HG03280 (cell line): ENCODE data around the gene LNP1.
"Not testable (repeated sequence)": the region's sequence is repeated elsewhere in the genome, so short reads cannot be mapped to it uniquely, and the experiment has no call there.

Experiments used
- ATAC-seq: cut with Tn5 transposase; IDR thresholded peaks from one replicate; pipeline ENCODE4 v1.9.1; 2021; ENCODE audit warnings: mild to moderate bottlenecking, moderate library complexity; ENCODE audit not compliant: unreplicated experiment

LNP1 gene

DNA sequence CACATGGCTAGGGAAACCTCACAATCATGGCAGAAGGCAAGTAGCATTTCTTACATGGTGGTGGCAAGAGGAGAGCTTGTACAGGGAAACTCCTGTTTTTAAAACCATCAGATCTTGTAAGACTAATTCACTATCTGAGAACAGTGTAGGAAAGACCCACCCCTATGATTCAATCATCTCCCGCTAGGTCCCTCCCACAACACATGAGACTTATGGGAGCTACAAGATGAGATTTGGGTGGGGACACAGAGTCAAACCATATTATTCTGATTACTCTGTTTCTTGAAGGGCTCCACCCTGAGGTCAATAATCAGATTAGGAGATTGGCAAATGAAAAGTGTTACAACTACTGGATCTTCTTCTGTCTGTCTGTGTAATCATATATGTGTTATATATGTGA is 69.6 kb downstream of the LNP1 start:
- ATAC-seq = no peak

DNA sequence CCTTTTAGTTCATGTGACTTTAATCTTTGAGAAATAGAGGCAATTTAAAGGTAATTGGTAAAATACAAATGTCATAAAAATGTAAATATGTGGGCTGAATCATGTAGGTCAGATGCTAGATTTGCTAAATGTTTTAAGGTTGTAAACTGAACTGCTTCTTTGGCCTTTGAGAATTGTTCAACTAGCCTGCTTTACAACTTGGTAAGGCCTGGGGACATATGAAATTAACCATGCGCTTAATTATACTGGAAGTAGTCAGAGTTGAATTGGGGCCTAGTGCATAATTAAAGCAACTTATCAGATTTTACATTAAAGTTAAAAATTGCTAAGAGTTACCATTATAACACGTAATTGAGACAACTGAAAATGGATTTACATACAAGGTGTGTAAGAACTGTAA is 70.1 kb downstream of the LNP1 start:
- ATAC-seq = no peak

DNA sequence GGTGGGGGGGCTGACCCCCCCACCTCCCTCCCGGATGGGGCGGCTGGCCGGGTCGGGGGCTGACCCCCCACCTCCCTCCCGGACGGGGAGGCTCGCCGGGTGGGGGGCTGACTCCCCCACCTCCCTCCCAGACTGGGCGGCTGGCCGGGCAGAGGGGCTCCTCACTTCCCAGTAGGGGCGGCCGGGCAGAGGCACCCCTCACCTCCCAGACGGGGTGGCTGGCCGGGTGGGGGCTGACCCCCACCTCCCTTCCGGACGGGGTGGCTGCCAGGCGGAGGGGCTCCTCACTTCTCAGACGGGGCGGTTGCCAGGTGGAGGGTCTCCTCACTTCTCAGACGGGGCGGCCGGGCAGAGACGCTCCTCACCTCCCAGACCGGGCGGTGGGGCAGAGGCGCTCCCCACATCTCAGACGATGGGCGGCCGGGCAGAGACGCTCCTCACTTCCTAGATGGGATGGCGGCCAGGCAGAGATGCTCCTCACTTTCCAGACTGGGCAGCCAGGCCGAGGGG is 76.6 kb downstream of the LNP1 start:
- ATAC-seq = not testable (repeated sequence)

DNA sequence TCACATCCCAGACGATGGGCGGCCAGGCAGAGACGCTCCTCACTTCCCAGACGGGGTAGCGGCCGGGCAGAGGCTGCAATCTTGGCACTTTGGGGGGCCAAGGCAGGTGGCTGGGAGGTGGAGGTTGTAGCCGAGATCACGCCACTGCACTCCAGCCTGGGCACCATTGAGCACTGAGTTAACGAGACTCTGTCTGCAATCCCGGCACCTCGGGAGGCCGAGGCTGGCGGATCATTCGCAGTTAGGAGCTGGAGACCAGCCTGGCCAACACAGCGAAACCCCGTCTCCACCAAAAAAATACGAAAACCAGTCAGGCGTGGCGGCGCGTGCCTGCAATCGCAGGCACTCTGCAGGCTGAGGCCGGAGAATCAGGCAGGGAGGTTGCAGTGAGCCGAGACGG is 77.2 kb downstream of the LNP1 start:
- ATAC-seq = not testable (repeated sequence)

DNA sequence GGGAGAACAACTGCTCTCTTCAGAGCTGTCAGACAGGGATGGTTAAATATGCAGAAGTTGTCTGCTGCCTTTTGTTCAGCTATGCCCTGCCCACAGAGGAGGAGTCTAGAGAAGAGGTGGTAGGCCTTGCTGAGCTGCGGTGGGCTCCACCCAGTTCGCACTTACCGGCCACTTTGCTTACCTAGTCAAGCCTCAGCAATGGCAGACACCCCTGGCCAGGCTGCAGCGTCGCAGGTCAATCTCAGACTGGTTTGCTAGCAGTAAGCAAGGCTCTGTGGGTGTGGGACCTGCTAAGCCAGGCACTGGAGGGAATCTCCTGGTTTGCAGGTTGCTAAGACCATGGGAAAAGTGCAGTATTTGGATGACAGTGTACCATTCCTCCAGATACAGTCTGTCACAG is 78.7 kb downstream of the LNP1 start:
- no peak for ATAC-seq

DNA sequence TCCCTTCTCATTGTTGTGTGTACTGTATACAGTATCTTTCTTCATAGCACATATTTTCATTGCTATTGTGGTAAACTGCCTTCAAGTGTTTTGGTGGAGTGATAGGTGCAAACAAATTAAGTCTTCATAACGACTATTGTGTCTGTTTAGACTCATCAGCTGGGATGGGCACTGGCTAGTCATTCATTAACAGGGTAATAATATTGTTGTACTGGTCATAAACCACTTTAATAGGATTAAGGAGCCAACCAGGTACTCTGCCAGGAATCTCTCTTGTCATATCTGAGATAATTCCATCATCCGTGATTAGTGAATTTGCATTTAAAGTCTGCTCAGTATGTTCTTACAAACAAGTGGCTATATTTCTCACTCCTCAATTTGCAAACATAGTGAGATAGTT is 80.8 kb downstream of the LNP1 start:
- no peak for ATAC-seq

DNA sequence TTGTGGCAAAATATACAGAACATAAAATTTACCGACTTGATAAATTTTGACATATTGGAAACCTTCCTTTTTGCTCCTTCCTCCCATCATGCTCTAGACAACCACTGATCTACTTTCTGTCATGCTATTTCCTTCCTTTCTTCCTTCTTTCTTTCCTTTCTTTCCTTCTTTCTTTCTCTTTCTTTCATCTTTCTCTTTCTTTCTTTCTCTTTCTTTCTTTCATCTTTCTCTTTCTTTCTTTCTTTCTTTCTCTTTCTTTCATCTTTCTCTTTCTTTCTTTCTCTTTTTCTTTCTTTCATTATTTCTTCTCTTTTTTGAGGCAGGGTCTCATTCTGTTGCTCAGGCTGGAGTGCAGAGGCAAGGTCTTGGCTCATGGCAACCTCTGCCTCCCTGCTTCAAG is 82.2 kb downstream of the LNP1 start:
- ATAC-seq = no peak

DNA sequence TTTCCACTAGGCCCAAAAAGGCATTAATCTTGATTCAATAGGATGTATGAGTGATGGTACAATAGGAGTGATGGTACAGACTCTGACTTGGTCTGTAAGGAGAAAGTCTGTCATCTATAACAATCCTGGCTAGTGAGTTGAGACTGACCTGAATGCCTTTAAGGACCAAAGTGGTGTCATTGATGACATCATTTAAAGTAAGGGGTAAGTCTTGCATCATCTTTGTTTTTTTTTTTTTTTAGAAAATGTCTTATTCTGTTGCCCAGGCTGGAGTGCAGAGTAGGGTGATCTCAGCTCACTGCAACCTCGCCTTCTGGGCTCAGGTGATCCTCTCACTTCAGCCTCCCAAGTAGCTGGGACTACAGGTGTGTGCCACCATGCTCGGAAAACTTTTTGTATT is 85.5 kb downstream of the LNP1 start:
- ATAC-seq = no peak

DNA sequence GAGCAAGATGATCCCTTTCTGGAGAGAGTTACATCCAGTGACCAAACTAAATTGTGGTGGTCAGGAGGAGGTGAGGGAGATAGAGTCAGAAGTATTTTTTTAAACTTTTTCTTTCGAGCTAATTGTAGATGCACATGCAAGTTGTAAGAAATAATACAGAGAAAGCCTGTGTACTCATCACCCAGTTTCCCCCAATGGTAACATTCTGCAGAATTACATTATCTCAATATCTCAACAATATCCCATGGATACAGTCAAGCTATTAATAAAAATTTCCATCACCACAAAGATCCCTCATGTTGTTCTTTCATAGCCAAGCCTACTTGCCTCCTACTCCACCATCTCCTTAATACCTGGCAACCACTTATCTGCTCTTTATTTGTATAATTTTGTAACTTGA is 87.8 kb downstream of the LNP1 start:
- no peak for ATAC-seq

DNA sequence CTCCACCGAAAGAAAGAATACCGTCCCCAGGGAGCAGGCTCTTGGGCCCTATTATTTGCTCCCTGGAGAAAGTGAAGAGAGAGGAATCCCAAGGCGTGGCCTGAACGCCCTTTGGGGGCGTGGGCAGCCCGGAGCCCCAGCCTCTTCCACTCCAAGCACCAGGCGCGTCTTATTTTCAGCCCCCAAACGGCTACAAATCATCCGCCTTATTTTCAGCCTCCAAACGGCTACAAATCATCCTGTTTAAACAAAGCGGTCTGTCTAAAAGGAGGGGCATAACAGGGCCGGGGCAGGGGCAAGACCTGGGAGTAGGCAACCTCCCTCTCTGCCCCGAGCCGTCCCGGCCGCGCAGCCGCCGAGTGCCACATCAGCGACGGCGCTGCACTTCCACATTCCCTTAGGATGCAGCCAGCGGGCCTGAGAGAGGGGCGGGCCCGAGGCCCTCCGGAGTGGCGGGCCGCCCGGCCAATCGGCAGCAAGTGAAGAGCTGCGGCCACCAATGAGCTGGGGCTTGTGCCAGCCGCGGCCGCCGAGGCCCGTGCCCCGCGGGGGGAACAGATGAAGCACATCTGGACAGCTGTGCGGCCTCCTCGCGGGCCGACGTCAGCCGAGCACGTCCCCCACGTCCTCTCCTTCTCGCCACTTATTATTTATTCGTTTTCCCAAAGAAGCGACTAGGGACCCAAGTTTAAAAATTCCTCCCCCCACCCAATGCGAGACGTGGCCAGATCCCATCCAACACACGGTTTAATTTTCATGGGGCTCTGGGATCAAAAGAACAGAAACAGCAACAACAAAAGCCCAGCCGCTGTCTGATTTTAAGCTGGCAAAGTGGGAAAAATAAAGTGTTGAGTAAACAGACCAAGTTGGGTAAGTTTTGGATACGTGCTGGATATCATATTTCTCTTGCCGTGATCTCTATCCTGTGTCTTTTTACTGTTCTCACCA is 91.0 kb downstream of the LNP1 start, which contains the start of gene TMEM45A:
TSS of gene TMEM45A (plus strand) at position 561 of the 948 bp plus-strand sequence. CDS start 62,593 bp downstream, outside the sequence.
- ATAC-seq = peak; percentile 99

DNA sequence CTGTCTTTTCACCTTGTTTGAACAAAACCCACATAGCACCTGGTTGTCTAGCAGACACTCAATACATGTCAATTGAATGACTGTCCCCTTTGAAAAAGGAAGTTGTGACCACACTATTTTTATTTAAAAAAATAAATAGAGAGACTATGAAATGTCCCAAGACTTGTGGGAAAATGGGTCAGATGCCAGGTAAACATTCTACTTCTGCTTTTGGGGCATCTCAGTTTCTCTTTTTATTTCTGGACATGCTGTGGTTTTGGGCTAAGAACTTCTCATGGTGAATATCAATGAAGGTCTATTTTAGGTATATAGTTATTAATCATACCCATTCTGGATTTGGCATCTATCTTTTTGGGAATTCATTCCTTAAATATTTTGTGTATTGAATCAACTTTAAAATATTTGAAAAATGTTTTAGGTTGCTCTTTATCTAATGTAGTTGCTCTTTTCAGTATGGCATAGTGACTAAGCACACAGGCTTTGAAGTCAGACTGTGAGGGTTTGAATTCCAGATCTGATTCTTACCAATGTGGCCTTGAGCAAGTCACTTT is 95.4 kb downstream of the LNP1 start:
- ATAC-seq = no peak

DNA sequence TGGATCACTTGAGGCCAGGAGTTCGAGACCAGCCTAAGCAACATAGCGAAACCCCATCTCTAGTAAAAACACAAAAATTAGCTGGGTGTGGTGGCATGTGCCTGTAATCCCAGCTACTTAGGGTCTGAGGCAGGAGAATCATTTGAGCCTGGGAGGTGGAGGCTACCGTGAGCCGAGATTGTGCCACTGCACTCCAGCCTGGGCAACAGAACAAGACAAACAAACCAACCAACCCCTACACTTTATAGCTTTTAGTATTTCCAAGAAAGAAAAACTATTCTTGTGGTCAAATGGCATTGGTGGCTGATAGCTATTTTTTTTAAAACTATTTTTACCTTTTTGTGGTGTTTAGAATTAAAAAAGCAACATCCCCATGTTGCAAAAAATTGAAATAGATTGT is 98.3 kb downstream of the LNP1 start:
- ATAC-seq = no peak

DNA sequence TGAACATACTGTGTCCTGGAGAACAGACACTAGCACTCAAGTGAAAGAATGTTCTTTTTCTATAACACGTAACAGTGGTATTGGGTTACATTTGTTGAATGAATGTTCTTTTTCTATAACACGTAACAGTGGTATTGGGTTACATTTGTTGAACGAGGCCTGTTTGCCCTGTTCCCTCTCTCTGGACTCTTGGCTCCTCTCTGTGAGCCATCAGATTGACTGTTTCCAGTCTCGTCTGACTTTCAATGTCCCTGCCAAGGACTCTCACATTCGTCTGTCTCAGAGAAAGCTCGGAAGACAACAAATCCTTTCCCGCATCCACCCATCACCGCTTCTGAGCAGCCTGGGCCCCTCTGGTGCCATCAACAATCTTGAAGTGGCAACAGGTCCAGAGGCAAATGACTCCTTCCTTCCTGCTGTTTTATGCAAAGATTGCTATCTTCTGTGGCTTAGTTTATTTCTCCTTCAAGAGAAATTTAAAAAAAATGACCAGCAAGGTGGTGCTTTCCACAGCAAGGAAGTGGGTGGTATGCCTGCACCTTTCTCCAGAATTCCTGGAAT is 99.1 kb downstream of the LNP1 start:
- ATAC-seq = no peak

DNA sequence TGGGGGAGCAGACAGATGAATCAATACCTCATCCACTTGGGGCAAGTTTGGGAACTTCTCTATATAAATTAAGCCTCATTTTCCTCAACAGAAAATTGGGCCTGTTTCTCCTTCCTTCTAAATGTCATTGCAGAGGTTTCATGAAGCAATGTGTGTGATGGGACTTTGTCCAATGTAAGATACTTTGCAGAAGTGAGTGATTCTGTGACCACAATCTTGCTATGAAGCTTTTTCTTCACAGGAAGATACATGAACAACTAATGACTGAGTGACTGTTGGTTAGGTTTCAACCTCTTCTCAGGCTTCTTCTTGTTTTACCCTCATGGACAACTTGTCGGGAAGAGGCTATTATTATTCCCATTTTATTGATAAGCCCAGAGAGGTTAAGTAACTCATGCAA is 102.1 kb downstream of the LNP1 start:
- no peak for ATAC-seq
